A673 (cell line): Measurements from ENCODE around the gene PKNOX2.

Source experiments
- EZH2 ChIP-seq: fragments of 200-600 bp; sonication (generic); IDR thresholded peaks from 2 replicates; pipeline ENCODE4 v1.6.1; 2017; ENCODE audit warnings: borderline replicate concordance, low read depth, mild to moderate bottlenecking, mixed read lengths, antibody characterized with exemption, low read length; ENCODE audit not compliant: poor library complexity, severe bottlenecking
- TF ChIP-seq, protein P1 (sequence below): fragments of 300-800, 200-600 bp; sonication (generic); conservative IDR thresholded peaks from 2 replicates; pipeline ENCODE4 v1.5.1; 2017; ENCODE audit warnings: low read depth, mild to moderate bottlenecking, antibody characterized with exemption, low read length, moderate library complexity, mixed read lengths

- TF ChIP-seq, protein P1, sequence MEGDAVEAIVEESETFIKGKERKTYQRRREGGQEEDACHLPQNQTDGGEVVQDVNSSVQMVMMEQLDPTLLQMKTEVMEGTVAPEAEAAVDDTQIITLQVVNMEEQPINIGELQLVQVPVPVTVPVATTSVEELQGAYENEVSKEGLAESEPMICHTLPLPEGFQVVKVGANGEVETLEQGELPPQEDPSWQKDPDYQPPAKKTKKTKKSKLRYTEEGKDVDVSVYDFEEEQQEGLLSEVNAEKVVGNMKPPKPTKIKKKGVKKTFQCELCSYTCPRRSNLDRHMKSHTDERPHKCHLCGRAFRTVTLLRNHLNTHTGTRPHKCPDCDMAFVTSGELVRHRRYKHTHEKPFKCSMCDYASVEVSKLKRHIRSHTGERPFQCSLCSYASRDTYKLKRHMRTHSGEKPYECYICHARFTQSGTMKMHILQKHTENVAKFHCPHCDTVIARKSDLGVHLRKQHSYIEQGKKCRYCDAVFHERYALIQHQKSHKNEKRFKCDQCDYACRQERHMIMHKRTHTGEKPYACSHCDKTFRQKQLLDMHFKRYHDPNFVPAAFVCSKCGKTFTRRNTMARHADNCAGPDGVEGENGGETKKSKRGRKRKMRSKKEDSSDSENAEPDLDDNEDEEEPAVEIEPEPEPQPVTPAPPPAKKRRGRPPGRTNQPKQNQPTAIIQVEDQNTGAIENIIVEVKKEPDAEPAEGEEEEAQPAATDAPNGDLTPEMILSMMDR = no peak
- no peak for TF ChIP-seq EZH2
Measured at GRCh38 chr11:125211191-125211947, 46.8 kb downstream of the PKNOX2 start.
